Measurements from ENCODE around the gene NFIX.
A peak's percentile ranks its signal among the peaks of the same experiment; 100 is the strongest.

Gene NFIX

DNA sequence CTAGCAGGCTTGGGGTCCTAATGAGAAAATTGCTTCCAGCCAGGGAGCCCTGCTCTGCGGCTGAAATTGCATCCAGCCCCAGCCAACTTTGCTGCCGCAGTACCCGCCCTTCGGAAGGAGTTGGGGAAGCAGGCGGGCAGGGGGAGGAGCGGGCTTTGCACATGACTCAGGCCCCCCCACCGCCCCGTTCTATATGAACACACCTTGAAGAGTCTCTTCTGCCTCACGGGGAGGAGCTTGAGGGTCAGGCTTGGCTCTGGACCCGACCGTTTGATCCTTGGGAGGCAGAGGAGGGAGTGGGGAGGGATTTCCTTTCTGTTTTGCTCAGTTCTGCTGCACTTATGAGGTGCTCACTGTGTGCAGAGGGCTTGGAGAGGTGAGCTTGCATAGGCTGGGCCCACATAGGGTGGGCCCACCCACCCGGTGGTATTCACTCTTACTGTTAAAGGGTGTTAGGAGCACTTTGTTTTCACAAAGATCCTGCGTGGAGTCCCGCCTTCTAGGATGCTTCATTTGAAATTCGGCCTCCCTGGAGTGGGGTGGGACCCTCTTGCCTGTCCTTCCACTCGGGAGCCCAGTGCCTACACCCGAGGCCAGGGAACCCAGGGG, 60.9 kb downstream of the NFIX start:
- no peak for DNase-seq (ENCODE audit: low spot score)

DNA sequence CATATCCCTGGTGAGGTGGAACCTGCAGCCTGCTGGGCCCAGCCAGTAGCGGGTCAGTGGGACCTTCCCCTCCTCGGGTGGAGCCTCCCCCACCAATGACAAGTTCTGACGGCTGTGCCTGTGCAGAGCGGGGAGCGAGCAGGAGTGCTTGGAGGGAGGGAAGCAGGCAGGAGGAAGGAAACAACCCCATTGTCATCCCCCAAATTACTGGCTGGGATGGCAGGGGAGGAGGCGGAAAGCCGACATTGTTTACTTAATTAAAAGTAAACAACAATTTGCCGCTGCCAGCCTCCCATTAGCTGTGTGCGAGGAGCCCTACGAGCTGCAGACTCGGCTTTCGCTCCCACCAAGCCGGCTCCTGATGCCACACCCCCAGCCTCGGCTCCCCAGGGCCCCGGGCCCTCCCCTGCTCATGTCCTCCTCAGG, 61.9 kb downstream of the NFIX start:
- DNase-seq (ENCODE audit: low spot score), result no peak

- no peak for DNase-seq (ENCODE audit: low spot score)
Measured at GRCh38 chr19:13057744-13058143, 62.5 kb downstream of the NFIX start.

- no peak for DNase-seq (ENCODE audit: low spot score)
Measured at GRCh38 chr19:13058951-13059660, 63.8 kb downstream of the NFIX start.

DNA sequence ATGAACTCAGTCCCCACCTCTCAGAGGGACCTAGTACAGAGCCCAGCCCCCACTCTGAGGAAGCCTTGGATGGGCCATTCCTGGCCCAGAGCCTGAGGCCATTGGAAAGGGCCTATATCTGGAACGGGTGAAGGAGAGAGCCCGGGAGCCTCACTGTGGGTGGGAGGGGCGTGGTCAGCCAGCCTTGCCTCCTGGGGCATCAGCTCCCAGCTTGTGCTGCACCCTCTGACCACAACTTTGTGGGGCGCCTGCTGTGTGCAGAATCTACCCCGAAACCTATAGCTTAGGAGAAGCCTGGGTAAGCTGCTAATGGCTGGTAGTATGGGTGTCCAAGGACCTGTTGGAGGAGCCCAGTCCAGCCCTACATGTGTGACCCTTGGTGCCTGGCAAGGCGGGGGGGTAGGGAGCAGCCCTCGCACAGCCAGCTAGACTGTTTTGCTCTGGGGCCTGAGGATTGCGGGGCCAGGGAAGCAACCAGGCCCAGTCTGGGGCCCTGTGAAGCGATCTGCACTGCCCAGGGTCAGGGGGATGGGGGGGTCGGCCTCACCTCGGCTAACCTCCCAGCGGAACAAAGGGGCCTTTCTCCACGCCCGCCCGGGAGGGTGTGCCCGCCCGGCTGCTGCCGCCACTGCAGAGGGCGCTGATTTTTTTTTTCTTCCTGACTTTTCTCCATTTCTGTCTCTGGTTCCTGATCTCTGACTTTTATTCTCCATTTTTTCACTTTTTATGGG, 65.1 kb downstream of the NFIX start:
- no peak for DNase-seq (ENCODE audit: low spot score)

GRCh38 chr19:13060964-13061927, 66.0 kb downstream of the NFIX start:
- DNase-seq (ENCODE audit: low spot score), result peak; percentile 71

GRCh38 chr19:13062317-13062716, 67.0 kb downstream of the NFIX start:
- DNase-seq (ENCODE audit: low spot score), result no peak

- DNase-seq (ENCODE audit: low spot score), result no peak
Measured at GRCh38 chr19:13063461-13064091, 68.3 kb downstream of the NFIX start.

GRCh38 chr19:13064092-13064489, 68.8 kb downstream of the NFIX start:
- DNase-seq (ENCODE audit: low spot score), result no peak

DNA sequence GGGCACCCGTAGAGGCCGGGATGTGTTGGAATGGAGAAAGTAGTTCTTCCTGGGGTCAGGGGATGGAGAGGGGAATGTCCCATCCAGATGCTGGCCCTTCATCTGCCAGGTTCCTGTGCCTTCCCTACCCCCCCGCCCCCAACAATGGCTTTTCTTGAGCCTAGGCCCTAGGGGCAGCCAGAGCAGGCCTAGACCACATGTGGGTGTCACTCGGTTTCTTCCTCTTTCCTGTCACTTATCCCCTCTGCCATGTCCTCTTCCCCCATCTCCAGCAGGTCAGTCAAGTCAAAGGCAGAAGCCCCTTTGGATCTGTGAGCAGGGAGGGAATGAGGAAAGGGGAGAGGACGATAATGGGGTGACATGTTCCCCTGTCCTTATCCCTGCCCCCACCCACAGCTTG, 71.0 kb downstream of the NFIX start:
- DNase-seq (ENCODE audit: low spot score), result no peak

DNA sequence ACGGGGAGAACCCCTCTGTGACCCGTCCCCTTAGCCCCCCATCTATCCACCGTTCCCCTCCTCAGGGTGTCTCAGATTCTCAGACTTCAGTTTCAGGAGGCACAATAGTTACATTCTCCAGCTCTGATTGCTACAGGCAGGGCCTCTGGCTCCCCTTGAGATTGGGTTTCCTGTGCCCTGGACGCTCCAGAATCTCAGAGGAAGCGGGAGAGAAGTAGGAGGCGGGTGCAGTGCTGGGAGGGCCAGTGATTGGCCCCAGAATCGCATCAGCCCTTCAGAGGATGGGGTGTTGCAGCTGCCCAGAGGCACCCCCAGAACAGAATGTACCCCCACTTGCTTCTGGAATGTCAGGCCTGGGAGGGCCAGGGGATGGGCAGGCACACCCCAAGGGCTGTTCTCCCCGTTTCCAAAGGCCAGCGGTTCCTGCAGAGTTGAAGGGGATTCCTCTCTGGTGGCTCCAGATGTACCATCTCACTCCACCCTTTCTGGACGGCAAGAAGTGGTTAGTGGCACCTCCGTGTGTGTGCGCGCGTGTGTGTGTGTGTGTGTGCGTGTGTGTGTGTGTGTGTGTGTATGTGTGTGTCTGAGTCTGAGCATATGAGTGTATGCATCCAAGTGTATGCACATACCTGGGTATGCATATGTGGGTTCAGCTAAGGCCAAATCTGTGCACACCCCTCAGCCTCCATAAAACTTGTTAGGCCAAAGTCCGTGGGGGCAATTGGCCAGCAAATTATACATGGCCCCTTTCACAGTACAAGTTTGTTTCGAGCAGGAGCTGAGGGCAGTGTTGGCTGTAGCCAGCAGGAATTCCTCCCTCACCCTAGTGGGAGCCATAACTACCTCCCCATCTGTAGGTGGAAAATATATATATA, 71.9 kb downstream of the NFIX start:
- no peak for DNase-seq (ENCODE audit: low spot score)

DNA sequence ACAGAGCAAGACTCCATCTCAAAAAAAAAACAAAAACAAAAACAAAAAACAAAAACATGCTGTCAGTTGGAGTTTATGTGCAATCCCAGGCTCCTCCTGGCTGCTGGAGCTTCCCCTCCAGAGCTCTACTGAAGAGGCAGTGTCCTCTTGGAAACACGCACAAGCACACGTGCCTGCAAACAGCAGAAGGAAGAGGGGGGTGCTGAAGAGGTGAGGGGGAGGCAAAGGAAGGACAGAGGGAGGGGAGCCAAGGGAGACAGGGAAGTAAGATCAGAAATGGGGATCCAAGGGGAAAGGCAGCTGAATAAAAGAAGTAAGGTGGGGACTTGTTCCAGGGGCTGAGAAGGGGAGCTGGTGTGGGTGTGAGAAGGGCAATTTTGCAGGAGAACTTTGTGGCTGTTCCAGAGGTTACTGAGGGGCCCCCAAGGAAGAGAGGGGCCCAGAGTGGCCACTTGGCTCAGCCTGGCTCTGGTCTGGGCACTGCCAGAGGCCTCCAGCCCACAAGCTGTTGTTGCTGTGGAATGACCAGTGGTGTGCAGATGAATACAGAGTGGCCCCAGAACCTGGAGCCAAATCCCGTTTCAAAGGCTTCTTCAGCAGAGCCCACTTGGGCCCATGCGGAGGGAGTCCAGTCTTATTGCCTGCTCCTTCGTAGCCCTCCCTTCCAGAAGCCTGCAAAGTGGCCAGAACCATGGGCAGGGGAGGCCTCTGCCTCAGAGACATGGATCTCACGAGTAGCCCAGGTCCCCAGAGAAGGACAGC, 73.0 kb downstream of the NFIX start:
- DNase-seq (ENCODE audit: low spot score), result no peak

DNA sequence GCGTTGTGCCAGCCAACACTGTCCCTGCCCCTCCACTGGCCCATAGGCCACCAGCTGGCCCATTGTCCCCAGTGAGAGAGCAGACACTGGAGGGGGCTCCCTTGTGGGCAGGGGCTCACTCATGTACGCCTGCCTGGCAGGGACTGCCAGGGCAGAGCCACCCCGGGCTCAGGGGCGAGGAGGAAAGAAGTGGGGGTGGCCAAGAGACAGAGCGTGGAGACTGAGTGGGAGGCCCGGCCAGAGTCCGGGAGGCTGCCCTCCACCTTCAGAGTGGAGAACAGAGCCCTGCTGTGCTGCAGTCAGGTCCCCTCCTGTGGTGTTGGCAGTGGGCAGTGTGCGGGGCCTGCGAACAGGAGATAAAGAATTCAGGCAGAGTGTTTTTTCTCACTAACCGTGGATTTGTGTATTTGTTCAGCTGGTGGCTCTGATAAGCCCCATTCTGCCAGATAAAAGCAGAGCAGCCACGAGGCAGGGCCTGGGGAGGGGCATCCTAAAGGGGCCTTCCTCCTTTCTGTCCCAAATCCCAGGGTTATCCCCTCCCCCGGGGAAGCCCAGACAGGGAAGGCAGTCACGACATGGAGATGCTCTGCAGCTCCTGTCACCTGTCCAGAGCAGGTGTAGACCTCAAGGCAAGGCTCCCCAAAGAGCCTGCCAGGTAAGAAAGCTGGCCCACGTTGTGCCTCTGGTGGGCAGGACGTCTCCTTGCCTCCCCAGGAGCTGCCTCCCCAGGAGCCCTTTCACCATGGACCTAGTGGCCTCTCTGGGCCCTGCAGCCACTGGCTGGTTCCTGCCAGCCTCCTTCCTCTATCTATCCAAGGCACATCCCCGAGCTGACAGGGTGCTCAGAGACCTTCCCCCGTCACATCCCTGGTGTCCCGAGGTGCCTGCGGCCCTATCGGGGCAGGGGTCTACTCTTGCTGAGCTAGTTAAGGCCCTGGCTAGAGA, 74.4 kb downstream of the NFIX start:
- DNase-seq (ENCODE audit: low spot score), result no peak

DNA sequence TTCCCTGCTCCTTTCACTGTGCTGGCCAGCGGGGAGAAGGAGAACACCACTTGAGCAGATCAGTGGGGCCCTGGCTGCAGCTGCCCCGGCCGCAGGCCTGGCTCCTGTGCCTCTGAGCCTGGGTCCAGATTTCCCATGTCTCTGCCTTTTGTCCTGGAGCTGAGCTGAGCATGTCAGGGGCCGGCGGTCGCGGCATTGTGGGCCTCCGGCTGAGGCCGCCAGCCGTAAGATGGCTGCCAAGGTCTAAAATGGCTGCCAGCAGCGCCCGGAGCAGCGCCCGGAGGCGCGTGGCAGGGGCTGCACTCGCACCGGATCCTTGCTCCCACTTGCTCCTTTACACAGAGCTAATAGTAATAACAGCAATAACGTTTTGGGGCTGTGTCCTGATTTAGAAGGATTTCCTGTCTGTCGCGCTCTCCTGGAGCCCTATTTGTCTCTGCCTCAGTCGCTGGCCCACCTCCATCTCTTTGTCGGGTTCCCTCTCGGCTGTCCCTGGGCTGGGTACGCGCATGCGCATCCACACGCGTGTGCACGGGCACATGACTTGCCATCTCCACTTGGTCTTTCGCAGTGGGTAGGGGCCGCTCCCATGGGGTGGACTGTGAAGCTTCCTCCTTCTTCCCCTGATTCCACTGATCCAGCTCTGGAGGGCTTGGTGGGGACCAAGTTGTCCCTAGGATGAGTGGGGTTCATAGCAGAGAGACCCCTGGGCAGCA, 75.3 kb downstream of the NFIX start:
- DNase-seq (ENCODE audit: low spot score), result no peak

- DNase-seq (ENCODE audit: low spot score), result no peak
Measured at GRCh38 chr19:13071444-13072187, 76.3 kb downstream of the NFIX start.

GRCh38 chr19:13072188-13072908, 77.1 kb downstream of the NFIX start:
- no peak for DNase-seq (ENCODE audit: low spot score)

- no peak for DNase-seq (ENCODE audit: low spot score)
Measured at GRCh38 chr19:13073263-13073662, 78.0 kb downstream of the NFIX start.

Data from CD4-positive, alpha-beta T cell treated with Interleukin-2 at 100 ng/mL for 4 hours (primary cell).